RWPE2 (cell line): ENCODE results near the gene SDK2.

Experiments used
- ATAC-seq: fragments of 200-7000 bp; cut with Tn5 transposase; 3 replicates; pipeline ENCODE4 v1.9.1; 2021; ENCODE audit warnings: low read depth
- DNase-seq: peaks from one replicate; pipeline ENCODE4 v3.0.0-alpha.2; 2020; ENCODE audit warnings: low spot score
- H3K27ac ChIP-seq: fragments of 450-650 bp; 2 replicates; pipeline ENCODE4 v1.5.1; 2017; ENCODE audit warnings: mild to moderate bottlenecking; ENCODE audit not compliant: poor library complexity, severe bottlenecking
- H3K27me3 ChIP-seq: fragments of 250-450 bp; sonication (Bioruptor Pico); 2 replicates; pipeline ENCODE4 v1.5.1; 2021; ENCODE audit warnings: mild to moderate bottlenecking, moderate library complexity; ENCODE audit not compliant: insufficient read depth, poor library complexity, severe bottlenecking
- H3K36me3 ChIP-seq: fragments of 250-450 bp; sonication (Bioruptor Pico); 2 replicates; pipeline ENCODE4 v1.5.1; 2020; ENCODE audit warnings: low read depth, mild to moderate bottlenecking, moderate library complexity
- H3K4me1 ChIP-seq: fragments of 250-450 bp; sonication (Bioruptor Pico); 2 replicates; pipeline ENCODE4 v1.5.1; 2021; ENCODE audit warnings: mild to moderate bottlenecking, moderate library complexity; ENCODE audit not compliant: insufficient read depth, poor library complexity, severe bottlenecking
- H3K4me3 ChIP-seq: fragments of 250-450 bp; sonication (Bioruptor Pico); 2 replicates; pipeline ENCODE4 v1.5.1; 2021; ENCODE audit warnings: mild to moderate bottlenecking, moderate library complexity; ENCODE audit not compliant: severe bottlenecking
- H3K9me3 ChIP-seq: fragments of 250-450 bp; sonication (Bioruptor Pico); 2 replicates; pipeline ENCODE4 v1.5.1; 2021; ENCODE audit warnings: mild to moderate bottlenecking, moderate library complexity; ENCODE audit not compliant: severe bottlenecking
- CTCF ChIP-seq: fragments of 450-650 bp; IDR thresholded peaks from one replicate; pipeline ENCODE4 v1.5.1; 2017; ENCODE audit warnings: mild to moderate bottlenecking, moderate library complexity; ENCODE audit not compliant: poor library complexity, severe bottlenecking

Gene SDK2

DNA sequence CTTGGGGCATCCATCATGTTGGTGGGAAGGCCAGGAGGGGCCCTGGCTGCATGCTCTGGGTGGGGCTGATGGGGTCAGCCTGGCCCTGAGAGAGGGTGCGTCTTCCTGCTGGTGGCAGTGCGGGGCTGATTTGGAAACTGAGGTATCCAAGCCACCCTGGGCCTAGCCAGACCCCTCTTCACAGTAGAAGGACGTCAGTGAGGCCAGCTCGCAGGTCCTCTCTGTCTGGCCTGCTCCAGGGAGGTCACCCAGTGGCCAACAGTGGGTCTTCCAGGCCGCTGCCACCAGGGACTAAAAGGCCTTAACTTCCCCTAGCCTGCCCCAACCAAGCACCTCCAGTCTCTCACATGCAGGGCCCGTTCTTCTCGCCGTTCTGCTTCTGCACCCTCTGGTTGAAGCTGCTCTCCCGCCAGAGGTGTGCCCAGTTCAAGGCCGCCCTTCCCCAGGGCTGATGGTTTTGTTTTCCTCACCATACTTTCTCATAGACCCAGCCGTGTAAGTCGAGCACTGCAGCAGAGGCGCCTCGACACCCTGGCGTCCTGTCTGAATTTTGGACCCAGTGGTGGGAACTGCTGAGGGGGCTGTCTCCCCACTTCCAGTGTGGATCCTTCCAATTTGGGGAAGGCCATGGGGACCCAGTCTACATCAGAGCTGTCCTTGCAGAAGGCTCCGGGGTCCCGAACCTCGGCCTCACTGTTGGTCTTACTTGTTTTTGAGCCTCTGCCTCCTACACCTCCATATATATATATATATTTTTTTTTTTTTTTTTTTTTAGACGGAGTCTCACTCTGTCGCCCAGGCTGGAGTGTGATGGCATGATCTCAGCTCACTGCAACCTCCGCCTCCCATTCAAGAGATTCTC is 289.6 kb downstream of the SDK2 start:
- no peak for ATAC-seq
- TF ChIP-seq CTCF = no peak

DNA sequence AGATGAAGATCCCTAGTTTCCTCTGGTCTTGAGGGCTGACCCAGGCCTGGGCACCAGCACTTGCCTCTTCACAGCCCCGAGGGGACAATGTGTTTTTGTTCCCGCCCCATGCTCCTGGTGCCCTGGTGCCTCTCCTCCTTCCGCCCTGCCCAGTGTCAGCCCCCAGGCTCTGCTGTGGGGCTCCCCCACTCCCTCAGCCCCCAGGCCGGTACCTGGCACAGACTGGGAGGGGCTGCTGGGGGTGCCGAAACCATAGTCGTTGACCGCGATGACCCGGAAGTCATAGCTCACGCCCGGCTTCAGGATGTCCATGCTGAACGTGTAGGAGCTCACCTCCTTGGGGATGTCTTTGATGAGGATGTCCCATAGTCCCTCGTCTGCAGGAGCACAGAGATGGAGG is 292.0 kb downstream of the SDK2 start:
- Histone ChIP-seq H3K4me1 (no peaks in the 10 kb centered on the region), H3K9me3 (no peaks in the 10 kb centered on the region), H3K4me3 (no peak overlapping the region), H3K27me3 (no peaks in the 10 kb centered on the region), H3K27ac (no peak overlapping the region), H3K36me3 (no peaks in the 10 kb centered on the region)
- TF ChIP-seq CTCF = no peak
- no peak for DNase-seq
- no peak for ATAC-seq

More for the DNA sequence above, 289.6 kb downstream of the SDK2 start:
- DNase-seq = no peak
- Histone ChIP-seq H3K4me1 (no peaks in the 10 kb centered on the region), H3K9me3 (no peaks in the 10 kb centered on the region), H3K27ac (no peak overlapping the region), H3K4me3 (no peak overlapping the region), H3K27me3 (no peaks in the 10 kb centered on the region), H3K36me3 (no peaks in the 10 kb centered on the region)

- no peak overlapping the region for H3K4me3 ChIP-seq
- no peak overlapping the region for H3K27ac ChIP-seq
- no peak for ATAC-seq
- no peaks in the 10 kb centered on the region for H3K36me3 ChIP-seq
- DNase-seq = no peak
- no peaks in the 10 kb centered on the region for H3K9me3 ChIP-seq
- no peaks in the 10 kb centered on the region for H3K4me1 ChIP-seq
- H3K27me3 ChIP-seq = no peaks in the 10 kb centered on the region
- no peak for TF ChIP-seq CTCF
These were observed 292.5 kb downstream of the SDK2 start for GRCh38 chr17:73351764-73352163.

DNA sequence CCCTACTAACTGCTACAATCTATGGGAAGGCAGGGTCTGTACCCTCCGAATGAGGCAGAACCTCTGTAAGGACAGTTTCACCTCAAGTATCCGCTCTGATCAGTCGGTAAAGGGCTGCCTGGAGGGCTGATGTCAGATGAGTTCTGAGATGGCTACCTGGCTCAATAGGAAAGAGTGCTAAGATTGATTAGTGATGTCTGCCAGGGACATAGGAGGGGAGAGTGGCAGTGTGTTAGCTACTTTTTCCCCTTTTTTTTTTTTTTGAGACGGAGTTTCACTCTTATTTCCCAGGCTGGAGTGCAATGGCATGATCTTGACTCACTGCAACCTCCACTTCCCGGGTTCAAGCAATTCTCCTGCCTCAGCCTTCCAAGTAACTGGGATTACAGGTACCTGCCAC is 293.4 kb downstream of the SDK2 start:
- no peak overlapping the region for H3K4me3 ChIP-seq
- TF ChIP-seq CTCF = no peak
- no peaks in the 10 kb centered on the region for H3K4me1 ChIP-seq
- H3K27ac ChIP-seq = no peak overlapping the region
- H3K9me3 ChIP-seq = no peaks in the 10 kb centered on the region
- no peaks in the 10 kb centered on the region for H3K27me3 ChIP-seq
- H3K36me3 ChIP-seq = no peaks in the 10 kb centered on the region
- ATAC-seq (no peak), DNase-seq (no peak)

DNA sequence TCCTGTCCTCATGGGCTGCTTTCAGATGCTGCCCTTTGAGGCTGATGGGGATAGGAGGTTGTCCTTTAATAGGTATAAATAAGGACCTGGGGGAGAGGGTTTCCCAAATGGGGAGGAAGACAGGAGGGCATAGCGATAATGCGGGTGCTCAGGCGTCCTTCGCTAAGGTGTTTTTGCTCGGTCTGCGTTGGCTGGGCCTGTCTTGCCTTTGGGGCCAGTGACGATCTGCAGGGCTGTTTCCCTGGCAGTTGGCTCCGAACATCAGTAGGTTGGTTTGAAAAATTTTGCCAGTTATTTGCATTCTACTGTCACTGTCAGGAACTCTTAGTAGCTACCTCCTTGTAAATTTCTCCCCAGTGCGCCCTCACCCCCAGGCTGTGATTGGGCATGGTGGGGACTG is 294.6 kb downstream of the SDK2 start:
- Histone ChIP-seq H3K9me3 (no peaks in the 10 kb centered on the region), H3K27me3 (no peaks in the 10 kb centered on the region), H3K4me3 (no peak overlapping the region), H3K27ac (no peak overlapping the region), H3K4me1 (no peaks in the 10 kb centered on the region), H3K36me3 (no peaks in the 10 kb centered on the region)
- no peak for ATAC-seq
- no peak for DNase-seq
- no peak for TF ChIP-seq CTCF
